GM06990 (cell line): ENCODE measurements around the gene MRPL55.

Experiments
- DNase-seq: peaks from one replicate; pipeline ENCODE4 v3.0.0-alpha.2; 2011; ENCODE audit not compliant: insufficient read length; ENCODE audit errors: extremely low read depth
- H3K27me3 ChIP-seq: replicated peaks from 2 replicates; pipeline ENCODE4 v1.6.0; 2011; ENCODE audit warnings: low read length; ENCODE audit not compliant: control insufficient read depth, insufficient read depth
- H3K36me3 ChIP-seq: 2 replicates; pipeline ENCODE4 v1.5.1; 2011; ENCODE audit warnings: low read length; ENCODE audit not compliant: control insufficient read depth, insufficient read depth
- H3K4me3 ChIP-seq: replicated peaks from 2 replicates; pipeline ENCODE4 v1.5.1; 2011; ENCODE audit warnings: low read depth, mild to moderate bottlenecking, control low read depth, low read length
- CTCF ChIP-seq: IDR thresholded peaks from 2 replicates; pipeline ENCODE4 v1.5.1; 2011; ENCODE audit warnings: low read length, control low read depth, mild to moderate bottlenecking, inconsistent platforms; ENCODE audit not compliant: insufficient read depth, poor library complexity, severe bottlenecking

MRPL55 gene

DNA sequence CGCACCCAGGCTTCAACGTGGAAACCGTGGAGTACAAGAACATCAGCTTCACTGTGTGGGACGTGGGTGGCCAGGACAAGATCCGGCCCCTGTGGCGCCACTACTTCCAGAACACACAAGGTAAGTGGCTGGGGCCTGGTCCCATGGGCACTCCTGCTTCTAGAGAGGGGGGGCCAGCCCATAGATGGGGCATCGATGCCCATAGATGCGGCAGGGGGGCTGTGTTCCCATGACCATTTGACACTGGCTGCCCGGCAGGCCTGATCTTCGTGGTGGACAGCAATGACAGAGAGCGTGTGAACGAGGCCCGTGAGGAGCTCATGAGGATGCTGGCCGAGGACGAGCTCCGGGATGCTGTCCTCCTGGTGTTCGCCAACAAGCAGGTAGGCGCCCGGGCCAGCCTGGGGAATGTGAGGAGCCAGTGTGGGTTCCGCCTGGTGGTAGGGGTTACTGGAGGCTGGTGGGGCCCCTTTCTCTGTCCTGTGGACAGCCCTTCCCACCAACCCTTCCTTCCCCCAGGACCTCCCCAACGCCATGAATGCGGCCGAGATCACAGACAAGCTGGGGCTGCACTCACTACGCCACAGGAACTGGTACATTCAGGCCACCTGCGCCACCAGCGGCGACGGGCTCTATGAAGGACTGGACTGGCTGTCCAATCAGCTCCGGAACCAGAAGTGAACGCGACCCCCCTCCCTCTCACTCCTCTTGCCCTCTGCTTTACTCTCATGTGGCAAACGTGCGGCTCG, 11.6 kb downstream of the MRPL55 start:
- Histone ChIP-seq H3K27me3 (no peaks in the 10 kb centered on the region), H3K4me3 (no peak overlapping the region), H3K36me3 (peaks cover 39% of the 10 kb centered on the region)
- DNase-seq: no peak
- no peak for TF ChIP-seq CTCF

DNA sequence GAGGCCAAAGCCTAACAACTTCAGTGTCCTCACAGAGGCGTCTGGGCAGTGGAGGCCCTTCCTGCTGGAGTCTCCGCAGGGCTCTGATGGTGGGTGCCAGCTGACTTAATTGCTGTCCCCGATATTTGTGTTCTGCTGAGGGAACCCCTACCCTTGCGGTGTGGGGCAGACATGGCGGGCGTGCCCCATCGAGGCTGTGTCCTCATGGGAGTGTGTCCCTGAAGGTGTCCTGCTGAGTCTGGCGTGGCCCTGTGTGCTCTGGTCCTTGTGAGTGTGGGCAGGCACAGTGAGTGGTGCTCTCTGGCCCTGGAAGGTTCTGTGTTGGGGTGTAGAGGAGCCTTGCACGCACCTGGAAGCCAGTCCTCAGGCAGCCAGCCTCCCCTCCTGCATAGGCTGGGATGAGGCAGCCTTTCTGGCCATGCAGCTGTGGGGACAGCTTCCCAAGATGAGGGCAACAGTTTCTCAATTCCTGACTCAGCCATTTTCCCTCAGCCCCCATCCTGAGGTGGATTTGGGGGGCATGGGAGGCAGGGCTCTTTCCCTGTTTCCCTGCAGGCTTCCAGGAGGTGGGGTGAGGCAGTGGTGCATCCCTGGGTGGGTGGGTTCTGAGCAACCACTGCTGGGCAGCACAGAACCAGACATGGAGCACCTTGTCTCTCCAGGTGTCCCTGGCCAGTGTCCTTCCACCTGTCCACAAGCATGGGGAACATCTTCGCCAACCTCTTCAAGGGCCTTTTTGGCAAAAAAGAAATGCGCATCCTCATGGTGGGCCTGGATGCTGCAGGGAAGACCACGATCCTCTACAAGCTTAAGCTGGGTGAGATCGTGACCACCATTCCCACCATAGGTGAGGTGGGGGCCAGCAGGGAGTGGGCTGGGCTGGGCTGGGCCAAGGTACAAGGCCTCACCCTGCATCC, 12.4 kb downstream of the MRPL55 start:
- no peak for TF ChIP-seq CTCF
- Histone ChIP-seq H3K4me3 (no peak overlapping the region), H3K36me3 (peaks cover 41% of the 10 kb centered on the region), H3K27me3 (no peaks in the 10 kb centered on the region)
- no peak for DNase-seq

DNA sequence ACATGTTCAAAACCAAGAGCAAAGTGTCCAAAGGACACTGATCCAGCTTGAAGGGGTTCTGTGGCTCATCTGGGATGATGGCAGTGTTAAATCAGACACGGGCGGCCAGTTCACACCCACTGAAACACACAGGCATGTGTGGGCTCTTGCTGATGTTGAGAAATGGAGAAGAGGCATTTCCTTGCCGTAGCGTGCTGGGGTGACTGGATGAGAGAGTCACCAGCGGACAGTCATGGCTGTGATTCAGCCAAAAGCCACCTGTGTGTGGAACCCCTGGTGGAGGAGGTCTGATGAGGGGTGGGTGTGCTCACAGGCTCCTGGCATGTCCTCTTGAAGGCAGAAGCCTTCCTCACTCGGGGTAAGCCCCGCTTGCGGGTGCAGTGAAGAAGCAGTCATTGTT, 13.2 kb downstream of the MRPL55 start:
- H3K36me3 ChIP-seq: peaks cover 42% of the 10 kb centered on the region
- H3K27me3 ChIP-seq: no peaks in the 10 kb centered on the region
- no peak for DNase-seq
- no peak for TF ChIP-seq CTCF
- no peak overlapping the region for H3K4me3 ChIP-seq

GRCh38 chr1:228095161-228095560, 13.9 kb downstream of the MRPL55 start:
- TF ChIP-seq CTCF: no peak
- no peak for DNase-seq
- Histone ChIP-seq H3K4me3 (no peak overlapping the region), H3K36me3 (peaks cover 45% of the 10 kb centered on the region), H3K27me3 (no peaks in the 10 kb centered on the region)

DNA sequence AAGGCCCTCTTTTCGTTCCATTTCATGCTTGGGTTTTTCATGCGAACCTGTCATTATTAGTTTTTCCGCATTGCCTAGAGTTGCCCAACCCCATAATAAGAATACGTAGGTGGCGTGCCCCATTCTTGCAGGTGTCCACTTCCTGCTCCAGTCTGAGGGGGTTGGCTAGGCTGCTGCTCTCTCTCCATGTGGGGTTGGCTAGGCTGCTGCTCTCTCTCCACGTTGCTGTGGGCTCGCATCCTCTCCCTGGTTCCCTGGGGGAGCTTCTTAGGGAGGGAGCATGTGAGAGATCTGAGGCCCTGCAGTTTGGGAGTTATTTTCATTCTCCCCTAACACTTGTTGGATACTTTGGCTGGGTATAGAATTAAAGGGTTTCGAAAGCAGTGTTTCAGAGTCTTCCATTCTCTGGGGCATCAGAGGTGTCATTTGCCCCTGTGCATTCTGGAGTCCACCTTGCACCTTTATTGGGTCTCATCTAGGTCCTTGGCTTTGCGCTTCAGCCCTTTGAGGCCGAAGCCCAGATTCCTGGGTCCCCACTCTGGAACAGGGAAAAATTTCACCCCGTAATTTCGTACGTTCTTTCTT, 14.6 kb downstream of the MRPL55 start:
- no peak overlapping the region for H3K4me3 ChIP-seq
- H3K27me3 ChIP-seq: no peaks in the 10 kb centered on the region
- DNase-seq: no peak
- no peak for TF ChIP-seq CTCF
- peaks cover 46% of the 10 kb centered on the region for H3K36me3 ChIP-seq
